Measurements from ENCODE around the gene NUCB1.

The NUCB1 gene

GRCh38 chr19:48859711-48860572, 40.2 kb upstream of the NUCB1 start:
- TF ChIP-seq CTCF (IDR thresholded peaks at IDR 0.05; ENCODE audit: low read depth, low read length) = no peak
- DNase-seq (ENCODE audit: low read depth, low spot score) = no peak
- in situ Hi-C loops (cut with HindIII; ENCODE audit: low sequenced_read_pairs) = no loop called here
- H3K4me3 ChIP-seq (ENCODE audit: low read depth, low read length) = no peak overlapping the region

- DNase-seq (ENCODE audit: low read depth, low spot score) = no peak
- no peak overlapping the region for H3K4me3 ChIP-seq (ENCODE audit: low read depth, low read length)
- no peak for TF ChIP-seq CTCF (IDR thresholded peaks at IDR 0.05; ENCODE audit: low read depth, low read length)
- in situ Hi-C loops (cut with HindIII; ENCODE audit: low sequenced_read_pairs) = no loop called here
These were observed 38.8 kb upstream of the NUCB1 start for GRCh38 chr19:48861313-48861712.

- no peak for TF ChIP-seq CTCF (IDR thresholded peaks at IDR 0.05; ENCODE audit: low read depth, low read length)
These were observed 37.3 kb upstream of the NUCB1 start for GRCh38 chr19:48862827-48863226.

GRCh38 chr19:48866692-48867091, 33.4 kb upstream of the NUCB1 start:
- in situ Hi-C loops (cut with HindIII; ENCODE audit: low sequenced_read_pairs) = no loop called here
- H3K4me3 ChIP-seq (ENCODE audit: low read depth, low read length) = no peak overlapping the region
- no peak for TF ChIP-seq CTCF (IDR thresholded peaks at IDR 0.05; ENCODE audit: low read depth, low read length)
- DNase-seq (ENCODE audit: low read depth, low spot score) = no peak

More at GRCh38 chr19:48862827-48863226, 37.3 kb upstream of the NUCB1 start:
- no peak for DNase-seq (ENCODE audit: low read depth, low spot score)
- in situ Hi-C loops (cut with HindIII; ENCODE audit: low sequenced_read_pairs) = no loop called here
- H3K4me3 ChIP-seq (ENCODE audit: low read depth, low read length) = no peak overlapping the region

GRCh38 chr19:48867123-48867745, 32.9 kb upstream of the NUCB1 start:
- no peak for TF ChIP-seq CTCF (IDR thresholded peaks at IDR 0.05; ENCODE audit: low read depth, low read length)
- DNase-seq (ENCODE audit: low read depth, low spot score) = no peak
- H3K4me3 ChIP-seq (ENCODE audit: low read depth, low read length) = peak overlapping the region; percentile 37
- in situ Hi-C loops (cut with HindIII; ENCODE audit: low sequenced_read_pairs) = no loop called here

- in situ Hi-C loops (cut with HindIII; ENCODE audit: low sequenced_read_pairs) = no loop called here
- no peak for DNase-seq (ENCODE audit: low read depth, low spot score)
- TF ChIP-seq CTCF (IDR thresholded peaks at IDR 0.05; ENCODE audit: low read depth, low read length) = no peak
- H3K4me3 ChIP-seq (ENCODE audit: low read depth, low read length) = peak overlapping the region; percentile 37
These were observed 32.4 kb upstream of the NUCB1 start for GRCh38 chr19:48867746-48868113.

All from astrocyte of the spinal cord (primary cell).